OCI-LY1 (cell line): Measurements from ENCODE around the gene RPL32.
"Not testable (repeated sequence)": the region's sequence is repeated elsewhere in the genome, so short reads cannot be mapped to it uniquely, and the experiment has no call there.

Experiments used
- H2AFZ ChIP-seq: fragments of 200-600 bp; sonication (generic), shearing (Covaris generic); 2 replicates; pipeline ENCODE4 v1.6.0; 2014; ENCODE audit warnings: antibody characterized with exemption, mild to moderate bottlenecking, low read length
- H3F3A ChIP-seq: fragments of 200-600 bp; sonication (generic), shearing (Covaris generic); 2 replicates; pipeline ENCODE4 v1.6.0; 2014; ENCODE audit warnings: mild to moderate bottlenecking, antibody characterized with exemption, low read length, moderate library complexity; ENCODE audit not compliant: insufficient read depth
- H3K27ac ChIP-seq: fragments of 200-600 bp; sonication (generic); 2 replicates; pipeline ENCODE4 v1.5.1; 2014; ENCODE audit warnings: low read length, mixed run types, mild to moderate bottlenecking, low read depth; ENCODE audit not compliant: poor library complexity, severe bottlenecking
- H3K27me3 ChIP-seq: fragments of 200-600 bp; sonication (generic); 2 replicates; pipeline ENCODE4 v1.6.0; 2014; ENCODE audit warnings: antibody characterized with exemption, mild to moderate bottlenecking, low read length, moderate library complexity; ENCODE audit not compliant: insufficient read depth
- H3K36me3 ChIP-seq: fragments of 200-600 bp; sonication (generic); 2 replicates; pipeline ENCODE4 v1.6.1; 2014; ENCODE audit warnings: mild to moderate bottlenecking, antibody characterized with exemption, low read length, moderate library complexity, mixed read lengths; ENCODE audit not compliant: insufficient read depth
- H3K4me1 ChIP-seq: fragments of 200-600 bp; sonication (generic); 2 replicates; pipeline ENCODE4 v1.5.1; 2014; ENCODE audit warnings: mild to moderate bottlenecking, low read length, moderate library complexity; ENCODE audit not compliant: insufficient read depth, severe bottlenecking
- H3K4me2 ChIP-seq: fragments of 200-600 bp; sonication (generic), shearing (Covaris generic); 2 replicates; pipeline ENCODE4 v1.6.1; 2014; ENCODE audit warnings: low read length
- H3K4me3 ChIP-seq: fragments of 200-600 bp; sonication (generic); 2 replicates; pipeline ENCODE4 v1.5.1; 2014; ENCODE audit warnings: low read length, low read depth, mild to moderate bottlenecking, mixed read lengths; ENCODE audit not compliant: poor library complexity, severe bottlenecking
- H3K79me2 ChIP-seq: fragments of 200-600 bp; shearing (Covaris generic); 2 replicates; pipeline ENCODE4 v1.6.1; 2016; ENCODE audit warnings: mixed run types, low read length, mixed read lengths; ENCODE audit not compliant: insufficient read depth
- H3K9ac ChIP-seq: fragments of 200-600 bp; sonication (generic), shearing (Covaris generic); 2 replicates; pipeline ENCODE4 v1.6.1; 2014; ENCODE audit warnings: mild to moderate bottlenecking, low read length, mixed read lengths
- H3K9me2 ChIP-seq: fragments of 200-600 bp; sonication (generic), shearing (Covaris generic); 2 replicates; pipeline ENCODE4 v1.6.1; 2014; ENCODE audit warnings: low read depth, mild to moderate bottlenecking, low read length, mixed read lengths
- H3K9me3 ChIP-seq: fragments of 200-600 bp; shearing (Covaris generic); 2 replicates; pipeline ENCODE4 v1.6.1; 2014; ENCODE audit warnings: low read length, mixed read lengths
- H4K20me1 ChIP-seq: fragments of 200-600 bp; sonication (generic), shearing (Covaris generic); 2 replicates; pipeline ENCODE4 v1.6.0; 2016; ENCODE audit warnings: mild to moderate bottlenecking, low read length; ENCODE audit not compliant: insufficient read depth
- EZH2 ChIP-seq: fragments of 200-600 bp; sonication (generic), shearing (Covaris generic); IDR thresholded peaks from 2 replicates; pipeline ENCODE4 v1.8.0; 2017; ENCODE audit warnings: borderline replicate concordance, mixed run types, mild to moderate bottlenecking, antibody characterized with exemption, low read length, moderate library complexity, mixed read lengths
- TF ChIP-seq, protein P1 (sequence below): fragments of 200-600 bp; sonication (generic), shearing (Covaris generic); IDR thresholded peaks from 2 replicates; pipeline ENCODE4 v1.5.1; 2017; ENCODE audit warnings: mild to moderate bottlenecking, antibody characterized with exemption, low read length, moderate library complexity, mixed read lengths

Gene RPL32

DNA sequence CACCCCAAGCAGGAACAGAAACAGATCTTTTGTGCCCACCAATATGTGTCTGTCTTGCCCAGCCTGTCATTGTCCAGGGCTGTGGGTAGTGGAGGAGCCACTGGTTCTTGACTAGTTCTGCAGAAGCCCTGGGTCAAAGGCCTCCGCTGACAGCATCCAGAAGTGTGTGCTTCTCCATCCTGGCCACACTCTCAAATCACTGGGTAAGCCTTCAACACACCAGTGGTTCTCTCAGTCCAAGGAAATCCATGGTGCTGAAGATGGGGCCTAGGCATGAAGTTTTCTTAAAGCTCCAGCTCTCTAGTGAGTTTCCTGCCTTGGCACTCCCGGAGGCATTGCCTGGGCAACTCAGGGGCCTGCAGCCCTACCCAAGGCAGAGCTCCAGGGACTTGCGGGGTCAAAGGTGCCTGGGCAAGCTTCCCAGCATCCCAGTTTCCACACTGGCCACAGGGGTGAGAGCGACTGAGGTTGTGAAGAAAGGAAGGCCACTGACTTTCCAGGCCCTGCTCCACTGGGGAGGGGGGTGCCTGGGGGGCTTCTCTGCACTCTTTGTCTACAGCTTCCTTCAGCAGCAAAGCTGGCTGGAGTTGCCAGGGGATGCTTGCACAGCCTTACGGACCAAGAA lies 37.9 kb upstream of the RPL32 start:
- Histone ChIP-seq H4K20me1 (no peaks in the 10 kb centered on the region), H3K9me2 (no peaks in the 10 kb centered on the region), H3K27ac (no peak overlapping the region), H3K4me2 (no peak overlapping the region), H3K9ac (no peak overlapping the region), H3K4me3 (no peak overlapping the region), H3K36me3 (no peaks in the 10 kb centered on the region), H3K9me3 (no peaks in the 10 kb centered on the region), H3K79me2 (no peaks in the 10 kb centered on the region), H3F3A (no peaks in the 10 kb centered on the region), H3K4me1 (no peaks in the 10 kb centered on the region), H2AFZ (no peak overlapping the region), H3K27me3 (no peaks in the 10 kb centered on the region; the same call in 1 of the 2 replicates)
- no peak for TF ChIP-seq EZH2

DNA sequence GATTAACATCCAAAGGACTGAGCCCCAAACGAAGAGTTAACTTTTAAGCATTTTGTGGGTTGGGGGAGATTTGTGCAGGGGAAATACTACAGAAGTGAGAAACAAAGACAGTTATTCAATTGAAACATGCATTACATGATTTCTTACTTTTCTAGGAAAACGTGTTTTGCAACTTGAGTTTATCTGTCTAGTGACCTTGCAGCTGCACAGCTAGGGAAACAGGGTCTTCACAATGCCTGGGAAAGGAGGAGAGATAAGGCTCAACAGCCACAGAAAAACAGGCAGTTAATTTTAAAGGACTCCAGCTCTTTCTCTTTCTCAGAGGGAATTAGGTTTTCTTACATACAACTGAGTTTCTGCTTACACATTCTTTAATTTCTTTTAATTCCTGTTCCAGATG lies 37.4 kb upstream of the RPL32 start:
- H2AFZ ChIP-seq, result not testable (repeated sequence)

DNA sequence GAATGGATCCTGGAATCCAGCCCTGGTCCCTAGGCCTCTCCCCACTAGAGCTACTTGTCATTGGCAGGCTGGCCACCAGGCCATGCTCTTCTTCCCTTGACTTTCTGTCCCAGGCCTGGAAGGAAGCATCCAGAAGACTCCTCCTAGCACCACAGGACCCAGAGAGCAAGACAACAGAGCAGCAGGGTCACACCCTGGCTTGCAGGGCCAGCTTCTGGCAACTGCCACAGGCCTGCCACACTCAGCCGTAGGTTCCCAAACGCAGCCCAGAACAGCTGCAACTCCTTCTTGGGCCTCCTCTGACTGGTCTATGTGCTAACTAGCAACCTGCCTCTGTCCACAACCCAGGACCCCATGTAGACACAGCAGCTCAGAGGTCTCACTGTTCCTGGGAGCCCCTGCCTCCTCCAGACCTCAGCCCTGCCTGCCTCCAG lies 36.8 kb upstream of the RPL32 start:
- Histone ChIP-seq H3K79me2 (no peaks in the 10 kb centered on the region), H3K9ac (no peak overlapping the region), H3K9me2 (no peaks in the 10 kb centered on the region), H3K36me3 (no peaks in the 10 kb centered on the region), H3K4me2 (no peak overlapping the region), H3K4me3 (no peak overlapping the region), H2AFZ (no peak overlapping the region), H3K27ac (no peak overlapping the region), H3F3A (no peaks in the 10 kb centered on the region), H4K20me1 (no peaks in the 10 kb centered on the region), H3K4me1 (no peaks in the 10 kb centered on the region), H3K9me3 (no peaks in the 10 kb centered on the region), H3K27me3 (no peaks in the 10 kb centered on the region; the same call in 1 of the 2 replicates)
- TF ChIP-seq EZH2, result no peak
- TF ChIP-seq, protein P1, sequence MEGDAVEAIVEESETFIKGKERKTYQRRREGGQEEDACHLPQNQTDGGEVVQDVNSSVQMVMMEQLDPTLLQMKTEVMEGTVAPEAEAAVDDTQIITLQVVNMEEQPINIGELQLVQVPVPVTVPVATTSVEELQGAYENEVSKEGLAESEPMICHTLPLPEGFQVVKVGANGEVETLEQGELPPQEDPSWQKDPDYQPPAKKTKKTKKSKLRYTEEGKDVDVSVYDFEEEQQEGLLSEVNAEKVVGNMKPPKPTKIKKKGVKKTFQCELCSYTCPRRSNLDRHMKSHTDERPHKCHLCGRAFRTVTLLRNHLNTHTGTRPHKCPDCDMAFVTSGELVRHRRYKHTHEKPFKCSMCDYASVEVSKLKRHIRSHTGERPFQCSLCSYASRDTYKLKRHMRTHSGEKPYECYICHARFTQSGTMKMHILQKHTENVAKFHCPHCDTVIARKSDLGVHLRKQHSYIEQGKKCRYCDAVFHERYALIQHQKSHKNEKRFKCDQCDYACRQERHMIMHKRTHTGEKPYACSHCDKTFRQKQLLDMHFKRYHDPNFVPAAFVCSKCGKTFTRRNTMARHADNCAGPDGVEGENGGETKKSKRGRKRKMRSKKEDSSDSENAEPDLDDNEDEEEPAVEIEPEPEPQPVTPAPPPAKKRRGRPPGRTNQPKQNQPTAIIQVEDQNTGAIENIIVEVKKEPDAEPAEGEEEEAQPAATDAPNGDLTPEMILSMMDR, result no peak

More for the DNA sequence above, 37.4 kb upstream of the RPL32 start:
- H4K20me1 ChIP-seq, H3K36me3 ChIP-seq, H3K9ac ChIP-seq, H3K4me2 ChIP-seq, H3K9me3 ChIP-seq, H3K79me2 ChIP-seq, H3K4me3 ChIP-seq, H3K4me1 ChIP-seq, H3K27ac ChIP-seq, H3K27me3 ChIP-seq, H3F3A ChIP-seq, H3K9me2 ChIP-seq: not testable (repeated sequence)

DNA sequence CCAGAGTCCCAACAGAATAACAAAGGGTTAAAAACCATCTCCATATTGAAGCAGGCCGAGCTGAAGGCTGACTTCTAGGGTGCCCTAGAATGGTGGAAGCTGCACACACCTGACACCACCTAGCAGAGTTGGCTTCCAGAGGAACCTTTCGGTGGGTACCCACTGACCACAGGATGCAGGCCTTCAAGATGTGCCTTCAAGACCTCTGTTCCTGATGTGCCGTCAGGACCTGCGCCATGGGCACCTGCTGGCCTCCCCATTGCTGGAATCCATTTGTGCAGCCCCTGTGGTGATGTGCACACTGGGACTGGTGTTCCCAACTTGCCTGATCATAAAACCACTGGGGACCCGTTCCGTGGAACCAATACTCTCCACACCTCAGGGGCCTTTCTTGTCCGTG lies 35.7 kb upstream of the RPL32 start:
- Histone ChIP-seq H4K20me1 (no peaks in the 10 kb centered on the region), H3K79me2 (no peaks in the 10 kb centered on the region), H2AFZ (no peak overlapping the region), H3K9ac (no peak overlapping the region), H3K27ac (no peak overlapping the region), H3K27me3 (no peaks in the 10 kb centered on the region; the same call in 1 of the 2 replicates), H3K4me2 (no peak overlapping the region), H3F3A (no peaks in the 10 kb centered on the region), H3K4me3 (no peak overlapping the region), H3K9me3 (no peaks in the 10 kb centered on the region), H3K36me3 (no peaks in the 10 kb centered on the region), H3K4me1 (no peaks in the 10 kb centered on the region), H3K9me2 (no peaks in the 10 kb centered on the region)
- no peak for TF ChIP-seq EZH2
- TF ChIP-seq, protein P1, result no peak
